HG03045 (cell line): Measurements from ENCODE around the gene IL36B.

Experiments
- ATAC-seq: cut with Tn5 transposase; IDR thresholded peaks from one replicate; pipeline ENCODE4 v1.9.1; 2021; ENCODE audit warnings: mild to moderate bottlenecking, moderate library complexity; ENCODE audit not compliant: unreplicated experiment

Gene IL36B

GRCh38 chr2:113076954-113077669 lies 24.4 kb upstream of the IL36B start:
- no peak for ATAC-seq

GRCh38 chr2:113075600-113075999 lies 22.9 kb upstream of the IL36B start:
- ATAC-seq, result no peak

GRCh38 chr2:113075030-113075429 lies 22.4 kb upstream of the IL36B start:
- no peak for ATAC-seq

GRCh38 chr2:113073325-113073834 lies 20.7 kb upstream of the IL36B start:
- no peak for ATAC-seq

- no peak for ATAC-seq
Observed at GRCh38 chr2:113072584-113072983, 19.9 kb upstream of the IL36B start.

- ATAC-seq, result no peak
Observed at GRCh38 chr2:113070606-113070975, 17.9 kb upstream of the IL36B start.

- ATAC-seq, result no peak
Observed at GRCh38 chr2:113069676-113070605, 17.3 kb upstream of the IL36B start.

- no peak for ATAC-seq
Observed at GRCh38 chr2:113068706-113069485, 16.2 kb upstream of the IL36B start.

GRCh38 chr2:113068249-113068648 lies 15.6 kb upstream of the IL36B start:
- no peak for ATAC-seq

GRCh38 chr2:113067681-113068080 lies 15.0 kb upstream of the IL36B start, which contains the start of gene IL1F10:
TSS of gene IL1F10 (plus strand) at chr2:113067970. CDS start at chr2:113072739, 4,769 bp downstream.
- no peak for ATAC-seq

GRCh38 chr2:113064898-113065297 lies 12.2 kb upstream of the IL36B start:
- no peak for ATAC-seq

- no peak for ATAC-seq
Observed at GRCh38 chr2:113064281-113064680, 11.6 kb upstream of the IL36B start.

- no peak for ATAC-seq
Observed at GRCh38 chr2:113061896-113062770, 9.5 kb upstream of the IL36B start.

GRCh38 chr2:113061241-113061640 lies 8.6 kb upstream of the IL36B start:
- no peak for ATAC-seq

- no peak for ATAC-seq
Observed at GRCh38 chr2:113060796-113061195, 8.1 kb upstream of the IL36B start.

GRCh38 chr2:113060396-113060795 lies 7.7 kb upstream of the IL36B start:
- ATAC-seq, result no peak

GRCh38 chr2:113058998-113059960 lies 6.6 kb upstream of the IL36B start, which contains the start of gene IL36RN:
TSS of gene IL36RN (plus strand) at chr2:113059198. CDS start at chr2:113059439, 241 bp downstream.
- ATAC-seq, result no peak

GRCh38 chr2:113058411-113058994 lies 5.8 kb upstream of the IL36B start:
- no peak for ATAC-seq
